ENCODE data around the gene PRDM5. TPM values are rescaled to one million over a fixed set of nuclear protein-coding genes. Genes with fewer than 3 reads are reported as not detected.

Gene PRDM5
- total and polyA plus RNA-seq, 10 of the 15 experiments (the other 5 are each of a cell fraction or from before 2014, with no cell fraction given) = 0.07 TPM; not detected in 9

- DNase-seq (ENCODE audit: low read depth, low spot score) (no peak), ATAC-seq (no peak), FAIRE-seq (no peak)
- Histone ChIP-seq H3K4me1 (ENCODE audit: control insufficient read depth, insufficient read depth, low read length) (no peaks in the 10 kb centered on the region), H4K20me1 (ENCODE audit: control insufficient read depth, insufficient read depth) (no peaks in the 10 kb centered on the region), H3K4me3 (no peak overlapping the region), H3K79me2 (ENCODE audit: control insufficient read depth, insufficient read depth, low read length) (no peaks in the 10 kb centered on the region), H3K27me3 (replicated peaks in 1 of 2; ENCODE audit: control insufficient read depth in 2 of 2, insufficient read depth in 2 of 2, low read length in 1 of 2) (no peaks in the 10 kb centered on the region; a peak in 1 of 4 replicates), H3K36me3 (ENCODE audit: control insufficient read depth in 2 of 2, insufficient read depth in 2 of 2, low read length in 1 of 2) (no peaks in the 10 kb centered on the region), H3K9me3 (replicated peaks; ENCODE audit: control insufficient read depth, insufficient read depth, low read length) (no peaks in the 10 kb centered on the region), H3K27ac (ENCODE audit: control insufficient read depth, insufficient read depth) (no peak overlapping the region), H3K4me2 (ENCODE audit: control insufficient read depth, insufficient read depth) (no peak overlapping the region), H3K9ac (ENCODE audit: control insufficient read depth, insufficient read depth, low read length) (no peak overlapping the region), H2AFZ (ENCODE audit: control insufficient read depth, low read depth, low read length) (no peak overlapping the region)
- TF ChIP-seq BCL11A (IDR thresholded peaks at IDR 0.05; ENCODE audit: low read depth, low read length) (no peak), RB1 (IDR thresholded peaks at IDR 0.05; ENCODE audit: borderline replicate concordance) (no peak), POLR2AphosphoS5 (IDR thresholded peaks at IDR 0.05; ENCODE audit: low read length) (no peak), SIN3A (IDR thresholded peaks at IDR 0.05; ENCODE audit: low read depth, low read length) (no peak), ESRRA (IDR thresholded peaks at IDR 0.05; ENCODE audit: low read length) (no peak), CREM (IDR thresholded peaks at IDR 0.05; ENCODE audit: low read depth) (no peak), ZNF274 (IDR thresholded peaks at IDR 0.05; ENCODE audit: insufficient read depth, insufficient read length) (no peak), CREB1 (IDR thresholded peaks at IDR 0.05; ENCODE audit: low read depth) (no peak), HDAC2 (IDR thresholded peaks at IDR 0.05) (no peak), YY1 (IDR thresholded peaks at IDR 0.05; ENCODE audit: low read depth, low read length) (no peak), GATAD2B (conservative IDR thresholded peaks at IDR 0.05; ENCODE audit: low read depth) (no peak), CEBPB (IDR thresholded peaks at IDR 0.05; ENCODE audit: borderline replicate concordance in 1 of 2, low read depth in 2 of 2, low read length in 2 of 2) (no peak), IKZF1 (conservative IDR thresholded peaks at IDR 0.05) (no peak), SPI1 (IDR thresholded peaks at IDR 0.05; ENCODE audit: borderline replicate concordance, insufficient read depth, low read depth, low read length) (no peak), E4F1 (IDR thresholded peaks at IDR 0.05; ENCODE audit: borderline replicate concordance, partially characterized antibody) (no peak), USF2 (IDR thresholded peaks at IDR 0.05; ENCODE audit: borderline replicate concordance, low read depth, low read length) (no peak), HCFC1 (IDR thresholded peaks at IDR 0.05; ENCODE audit: low read length) (no peak), HSF1 (IDR thresholded peaks at IDR 0.05; ENCODE audit: low read depth, low read length) (no peak), HDGF (IDR thresholded peaks at IDR 0.05) (no peak)
- POLR2A ChIA-PET = interaction anchor here (0.6 kb wide), 1 partner anchor 164 kb away, joined by 3 read pairs; no protein-coding TSS in a partner anchor
- intact Hi-C loops (cut with micrococcal nuclease; ENCODE audit: unreplicated experiment) = no loop called here
- 0% methylated on average over 2 of the region's 2 CpGs for WGBS (ENCODE audit: insufficient coverage, insufficient replicate concordance, low lambda C conversion rate, missing lambda C conversion rate)
- no TSS peak for BruUV-seq (replicated peaks)
- in situ Hi-C loops (cut with MboI) = no loop called here
- CTCF ChIA-PET = interaction anchor here (0.8 to 1.5 kb wide), 3 partner anchors 15 to 659 kb away, joined by 3 to 5 read pairs (median 3); no protein-coding TSS in a partner anchor
- SMC1A ChIA-PET (ENCODE audit: uncharacterized antibody, unreplicated experiment) = interaction anchor here (1.0 kb wide), 1 partner anchor 25 kb away, joined by 3 read pairs; no protein-coding TSS in a partner anchor
- RAD21 ChIA-PET (ENCODE audit: unreplicated experiment) = no interaction called here
Measured at GRCh38 chr4:120814886-120815285, 107.6 kb downstream of the PRDM5 start.
